ENCODE measurements around the gene TDRD9.

The TDRD9 gene

GRCh38 chr14:104085889-104086201 is 157.6 kb downstream of the TDRD9 start:
- Histone ChIP-seq H3K27ac (ENCODE audit: low read depth, low read length) (no peak overlapping the region), H3K9ac (ENCODE audit: low read length in 5 of 5) (no peak overlapping the region), H3K4me3 (ENCODE audit: low read depth in 1 of 5, low read length in 5 of 5) (peak overlapping the region in 1 of 5 donors; percentile 24), H3K4me1 (ENCODE audit: control insufficient read depth in 5 of 5, insufficient read depth in 5 of 5, low read length in 5 of 5) (peaks cover 0 to 30% (median 14%) of the 10 kb centered on the region in 5 donors), H3K9me3 (ENCODE audit: control insufficient read depth in 5 of 5, low read length in 5 of 5) (peaks cover 0 to 4% (median 2%) of the 10 kb centered on the region in 5 donors), H3K36me3 (ENCODE audit: control insufficient read depth in 5 of 5, insufficient read depth in 5 of 5, low read length in 5 of 5) (no peaks in the 10 kb centered on the region), H3K27me3 (ENCODE audit: control insufficient read depth in 5 of 5, insufficient read depth in 4 of 5, low read length in 5 of 5) (peaks cover 39 to 52% (median 42%) of the 10 kb centered on the region in 5 donors)

GRCh38 chr14:104086210-104086660 is 158.0 kb downstream of the TDRD9 start:
- H3K9ac ChIP-seq (ENCODE audit: low read length in 5 of 5): no peak overlapping the region
- peaks cover 0 to 4% (median 2%) of the 10 kb centered on the region in 5 donors for H3K9me3 ChIP-seq (ENCODE audit: control insufficient read depth in 5 of 5, low read length in 5 of 5)
- no peak overlapping the region for H3K4me3 ChIP-seq (ENCODE audit: low read depth in 1 of 5, low read length in 5 of 5)
- H3K4me1 ChIP-seq (ENCODE audit: control insufficient read depth in 5 of 5, insufficient read depth in 5 of 5, low read length in 5 of 5): peaks cover 0 to 30% (median 14%) of the 10 kb centered on the region in 5 donors
- no peak overlapping the region for H3K27ac ChIP-seq (ENCODE audit: low read depth, low read length)
- H3K36me3 ChIP-seq (ENCODE audit: control insufficient read depth in 5 of 5, insufficient read depth in 5 of 5, low read length in 5 of 5): no peaks in the 10 kb centered on the region
- peaks cover 38 to 52% (median 44%) of the 10 kb centered on the region in 5 donors for H3K27me3 ChIP-seq (ENCODE audit: control insufficient read depth in 5 of 5, insufficient read depth in 4 of 5, low read length in 5 of 5)

GRCh38 chr14:104086661-104087461 is 158.6 kb downstream of the TDRD9 start:
- H3K4me1 ChIP-seq (ENCODE audit: control insufficient read depth in 5 of 5, insufficient read depth in 5 of 5, low read length in 5 of 5): peaks cover 0 to 30% (median 14%) of the 10 kb centered on the region in 5 donors
- H3K27ac ChIP-seq (ENCODE audit: low read depth, low read length): no peak overlapping the region

GRCh38 chr14:104087505-104087904 is 159.2 kb downstream of the TDRD9 start:
- Histone ChIP-seq H3K9ac (ENCODE audit: low read length in 5 of 5) (no peak overlapping the region), H3K4me1 (ENCODE audit: control insufficient read depth in 5 of 5, insufficient read depth in 5 of 5, low read length in 5 of 5) (peaks cover 0 to 30% (median 14%) of the 10 kb centered on the region in 5 donors), H3K4me3 (ENCODE audit: low read depth in 1 of 5, low read length in 5 of 5) (no peak overlapping the region), H3K27ac (ENCODE audit: low read depth, low read length) (no peak overlapping the region), H3K36me3 (ENCODE audit: control insufficient read depth in 5 of 5, insufficient read depth in 5 of 5, low read length in 5 of 5) (no peaks in the 10 kb centered on the region), H3K9me3 (ENCODE audit: control insufficient read depth in 5 of 5, low read length in 5 of 5) (peaks cover 0 to 4% (median 2%) of the 10 kb centered on the region in 5 donors), H3K27me3 (ENCODE audit: control insufficient read depth in 5 of 5, insufficient read depth in 4 of 5, low read length in 5 of 5) (peaks cover 34 to 53% (median 42%) of the 10 kb centered on the region in 5 donors)

More at GRCh38 chr14:104086661-104087461, 158.6 kb downstream of the TDRD9 start:
- Histone ChIP-seq H3K27me3 (ENCODE audit: control insufficient read depth in 5 of 5, insufficient read depth in 4 of 5, low read length in 5 of 5) (peaks cover 35 to 52% (median 42%) of the 10 kb centered on the region in 5 donors), H3K9ac (ENCODE audit: low read length in 5 of 5) (no peak overlapping the region), H3K4me3 (ENCODE audit: low read depth in 1 of 5, low read length in 5 of 5) (no peak overlapping the region), H3K9me3 (ENCODE audit: control insufficient read depth in 5 of 5, low read length in 5 of 5) (peaks cover 0 to 4% (median 2%) of the 10 kb centered on the region in 5 donors), H3K36me3 (ENCODE audit: control insufficient read depth in 5 of 5, insufficient read depth in 5 of 5, low read length in 5 of 5) (no peaks in the 10 kb centered on the region)

GRCh38 chr14:104087981-104088850 is 160.0 kb downstream of the TDRD9 start:
- H3K9me3 ChIP-seq (ENCODE audit: control insufficient read depth in 5 of 5, low read length in 5 of 5): peaks cover 0 to 4% (median 2%) of the 10 kb centered on the region in 5 donors
- H3K4me1 ChIP-seq (ENCODE audit: control insufficient read depth in 5 of 5, insufficient read depth in 5 of 5, low read length in 5 of 5): peaks cover 0 to 30% (median 14%) of the 10 kb centered on the region in 5 donors
- H3K36me3 ChIP-seq (ENCODE audit: control insufficient read depth in 5 of 5, insufficient read depth in 5 of 5, low read length in 5 of 5): no peaks in the 10 kb centered on the region
- H3K4me3 ChIP-seq (ENCODE audit: low read depth in 1 of 5, low read length in 5 of 5): no peak overlapping the region
- no peak overlapping the region for H3K27ac ChIP-seq (ENCODE audit: low read depth, low read length)
- H3K27me3 ChIP-seq (ENCODE audit: control insufficient read depth in 5 of 5, insufficient read depth in 4 of 5, low read length in 5 of 5): peaks cover 32 to 47% (median 38%) of the 10 kb centered on the region in 5 donors
- H3K9ac ChIP-seq (ENCODE audit: low read length in 5 of 5): no peak overlapping the region

- Histone ChIP-seq H3K9me3 (ENCODE audit: control insufficient read depth in 5 of 5, low read length in 5 of 5) (peaks cover 0 to 4% (median 2%) of the 10 kb centered on the region in 5 donors), H3K9ac (ENCODE audit: low read length in 5 of 5) (no peak overlapping the region), H3K27me3 (ENCODE audit: control insufficient read depth in 5 of 5, insufficient read depth in 4 of 5, low read length in 5 of 5) (peaks cover 30 to 44% (median 35%) of the 10 kb centered on the region in 5 donors), H3K4me1 (ENCODE audit: control insufficient read depth in 5 of 5, insufficient read depth in 5 of 5, low read length in 5 of 5) (peaks cover 0 to 26% (median 9%) of the 10 kb centered on the region in 5 donors), H3K4me3 (ENCODE audit: low read depth in 1 of 5, low read length in 5 of 5) (no peak overlapping the region), H3K27ac (ENCODE audit: low read depth, low read length) (no peak overlapping the region), H3K36me3 (ENCODE audit: control insufficient read depth in 5 of 5, insufficient read depth in 5 of 5, low read length in 5 of 5) (no peaks in the 10 kb centered on the region)
Measured at GRCh38 chr14:104090071-104090748, 162.0 kb downstream of the TDRD9 start.

GRCh38 chr14:104091061-104091926 is 163.0 kb downstream of the TDRD9 start:
- Histone ChIP-seq H3K36me3 (ENCODE audit: control insufficient read depth in 5 of 5, insufficient read depth in 5 of 5, low read length in 5 of 5) (no peaks in the 10 kb centered on the region), H3K4me1 (ENCODE audit: control insufficient read depth in 5 of 5, insufficient read depth in 5 of 5, low read length in 5 of 5) (peaks cover 0 to 19% (median 7%) of the 10 kb centered on the region in 5 donors), H3K27me3 (ENCODE audit: control insufficient read depth in 5 of 5, insufficient read depth in 4 of 5, low read length in 5 of 5) (peaks cover 32 to 47% (median 37%) of the 10 kb centered on the region in 5 donors), H3K9me3 (ENCODE audit: control insufficient read depth in 5 of 5, low read length in 5 of 5) (peaks cover 0 to 4% (median 2%) of the 10 kb centered on the region in 5 donors), H3K4me3 (ENCODE audit: low read depth in 1 of 5, low read length in 5 of 5) (no peak overlapping the region), H3K27ac (ENCODE audit: low read depth, low read length) (no peak overlapping the region), H3K9ac (ENCODE audit: low read length in 5 of 5) (no peak overlapping the region)

GRCh38 chr14:104091927-104092771 is 163.9 kb downstream of the TDRD9 start:
- H3K36me3 ChIP-seq (ENCODE audit: control insufficient read depth in 5 of 5, insufficient read depth in 5 of 5, low read length in 5 of 5): no peaks in the 10 kb centered on the region
- no peak overlapping the region for H3K9ac ChIP-seq (ENCODE audit: low read length in 5 of 5)
- peaks cover 29 to 43% (median 34%) of the 10 kb centered on the region in 5 donors for H3K27me3 ChIP-seq (ENCODE audit: control insufficient read depth in 5 of 5, insufficient read depth in 4 of 5, low read length in 5 of 5)
- peaks cover 0 to 4% (median 2%) of the 10 kb centered on the region in 5 donors for H3K9me3 ChIP-seq (ENCODE audit: control insufficient read depth in 5 of 5, low read length in 5 of 5)
- no peak overlapping the region for H3K4me3 ChIP-seq (ENCODE audit: low read depth in 1 of 5, low read length in 5 of 5)
- H3K27ac ChIP-seq (ENCODE audit: low read depth, low read length): no peak overlapping the region
- peaks cover 0 to 16% (median 7%) of the 10 kb centered on the region in 5 donors for H3K4me1 ChIP-seq (ENCODE audit: control insufficient read depth in 5 of 5, insufficient read depth in 5 of 5, low read length in 5 of 5)
